Lower lobe of right lung (tissue), 2 donors: ENCODE data around the gene ERAP2. TPM values are rescaled to one million over a fixed set of nuclear protein-coding genes. Genes with fewer than 3 reads are reported as not detected.

ENCODE experiments used
- ATAC-seq, 2 donors: fragments of 200-7000 bp; cut with Tn5 transposase; one replicate each; pipeline ENCODE4 v1.9.1; 2020 to 2022; ENCODE audit warnings: mild to moderate bottlenecking in 2 of 2, moderate library complexity in 2 of 2
- DNase-seq: peaks from one replicate; pipeline ENCODE4 v3.0.0-alpha.2; 2020
- H3K27ac ChIP-seq: fragments of 200-600 bp; one replicate; pipeline ENCODE4 v1.8.0; 2022
- H3K27me3 ChIP-seq: fragments of 200-600 bp; one replicate; pipeline ENCODE4 v1.8.0; 2022; ENCODE audit warnings: low read depth
- H3K36me3 ChIP-seq: fragments of 200-600 bp; one replicate; pipeline ENCODE4 v1.8.0; 2022; ENCODE audit warnings: mild to moderate bottlenecking
- H3K4me1 ChIP-seq: fragments of 200-600 bp; one replicate; pipeline ENCODE4 v1.8.0; 2022
- H3K4me3 ChIP-seq: fragments of 200-600 bp; one replicate; pipeline ENCODE4 v1.8.0; 2022; ENCODE audit warnings: mild to moderate bottlenecking
- H3K9me3 ChIP-seq: fragments of 200-600 bp; one replicate; pipeline ENCODE4 v1.8.0; 2022
- CTCF ChIP-seq: fragments of 200-600 bp; IDR thresholded peaks from one replicate; pipeline ENCODE4 v1.8.0; 2022; ENCODE audit warnings: antibody characterized with exemption, mild to moderate bottlenecking
- intact Hi-C: fragments of 100-400 bp; cut with DNase I; formaldehyde crosslinking; loops from one replicate; pipeline ENCODE4 v1.11.0; 2022
- total RNA-seq: library from RNA; stranded (reverse); fragmentation: NEBNext Ultra II Directional; extraction: Animal tissue kit (Norgen Biotek cat#: 25700); gene quantifications from one replicate; pipeline ENCODE4 v1.2.1, GENCODE V29; 2021
- donor health status: DM: no; HTN: yes; CAD: no; lungs with severe emphysema.

Gene ERAP2
- total RNA-seq, 1 donor from 2014 or later, result 32.1 TPM

GRCh38 chr5:96863949-96864584 is 12.2 kb upstream of the ERAP2 start:
- DNase-seq (no peak), ATAC-seq (no peak)
- Histone ChIP-seq H3K4me3 (no peak overlapping the region), H3K27ac (no peak overlapping the region), H3K4me1 (no peaks in the 10 kb centered on the region), H3K9me3 (no peaks in the 10 kb centered on the region), H3K27me3 (no peaks in the 10 kb centered on the region), H3K36me3 (no peaks in the 10 kb centered on the region)
- intact Hi-C loops, result no loop called here
- TF ChIP-seq CTCF, result no peak

DNA sequence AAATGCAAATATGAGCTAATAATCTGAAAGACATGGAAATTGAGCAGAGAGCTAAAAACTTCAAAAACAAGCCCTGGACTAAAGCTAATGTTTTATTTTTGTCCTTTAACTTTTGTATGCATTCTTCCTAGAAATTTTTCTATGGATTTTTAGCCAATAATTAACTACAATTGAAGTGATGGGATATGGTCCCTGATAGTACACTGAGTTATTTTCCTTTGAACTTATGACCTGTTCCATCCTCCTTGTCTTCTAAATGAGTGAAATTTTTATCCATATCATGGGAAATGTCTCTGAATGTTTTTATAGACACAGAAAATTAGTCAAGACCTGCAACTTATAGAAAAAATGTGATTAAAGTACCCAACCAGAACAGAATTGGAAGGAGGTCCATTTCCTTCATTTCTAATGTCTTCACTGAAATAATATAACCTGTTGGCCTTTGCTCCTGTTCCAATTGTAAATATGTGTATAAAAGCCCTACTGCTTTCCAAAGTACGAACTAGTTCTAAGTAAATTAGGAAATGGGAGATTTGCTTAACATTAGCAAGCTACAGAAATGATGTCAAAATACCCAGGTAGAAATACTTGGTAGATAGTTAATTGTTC is 11.3 kb upstream of the ERAP2 start:
- ATAC-seq, result no peak
- DNase-seq, result no peak
- Histone ChIP-seq H3K27ac (no peak overlapping the region), H3K27me3 (no peaks in the 10 kb centered on the region), H3K9me3 (no peaks in the 10 kb centered on the region), H3K4me3 (no peak overlapping the region), H3K36me3 (no peaks in the 10 kb centered on the region), H3K4me1 (no peaks in the 10 kb centered on the region)
- TF ChIP-seq CTCF, result no peak
- intact Hi-C loops, result no loop called here

DNA sequence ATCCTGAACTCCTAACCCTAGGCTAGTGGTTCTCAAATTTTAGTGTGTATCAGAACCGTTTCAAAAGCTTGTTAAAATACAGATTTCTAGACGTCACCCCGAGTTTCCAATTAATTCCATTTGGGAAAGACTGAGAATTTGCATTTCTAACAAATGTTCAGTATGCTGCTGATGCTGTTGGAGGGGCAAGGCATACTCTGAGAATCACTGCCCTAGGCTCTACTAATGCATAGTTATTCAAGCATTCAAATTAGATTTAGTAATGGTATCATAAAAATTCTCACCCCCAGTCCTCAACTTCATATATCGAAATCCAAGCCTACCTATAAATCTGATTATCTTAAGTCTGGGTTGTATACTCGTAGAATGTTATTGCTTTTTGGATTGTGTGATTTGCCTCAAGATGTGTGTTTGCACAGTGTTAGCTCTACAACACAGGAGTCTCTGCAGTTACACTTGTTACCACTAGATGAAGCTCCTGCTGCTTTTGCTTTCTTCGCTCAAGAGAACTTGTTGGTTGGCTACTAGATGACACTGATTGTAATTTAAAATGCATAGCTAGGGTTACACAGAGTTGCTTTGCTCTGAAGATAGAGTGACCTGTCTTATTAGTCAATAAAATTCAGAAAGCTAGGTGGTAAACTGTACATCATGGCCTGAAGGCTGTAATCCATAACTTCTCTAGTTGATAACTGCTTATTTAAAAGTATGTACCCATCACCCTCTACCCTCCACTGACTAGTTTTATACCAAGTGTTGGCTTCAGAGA is 7.5 kb upstream of the ERAP2 start:
- peak; percentile 88 for TF ChIP-seq CTCF
- Histone ChIP-seq H3K9me3 (no peaks in the 10 kb centered on the region), H3K27me3 (no peaks in the 10 kb centered on the region), H3K27ac (no peak overlapping the region), H3K4me3 (no peak overlapping the region), H3K36me3 (no peaks in the 10 kb centered on the region), H3K4me1 (no peaks in the 10 kb centered on the region)
- peak; percentile 84 to 94 for ATAC-seq
- no peak for DNase-seq
- intact Hi-C loops, result no loop called here

DNA sequence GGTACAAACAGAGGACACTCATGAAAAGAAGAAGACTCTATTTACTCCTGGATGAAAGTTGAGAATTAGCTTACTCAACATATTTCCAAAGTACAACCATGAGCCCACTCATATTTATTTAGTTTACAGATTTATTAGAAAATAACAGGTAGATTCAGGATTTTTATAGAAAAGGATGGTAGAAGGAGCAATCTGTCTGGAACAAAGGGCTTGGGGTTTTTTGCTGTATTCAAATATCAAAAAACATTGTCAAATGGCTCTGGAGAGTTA is 7.0 kb upstream of the ERAP2 start:
- Histone ChIP-seq H3K4me1 (no peaks in the 10 kb centered on the region), H3K27ac (no peak overlapping the region), H3K4me3 (no peak overlapping the region), H3K9me3 (no peaks in the 10 kb centered on the region), H3K27me3 (no peaks in the 10 kb centered on the region), H3K36me3 (no peaks in the 10 kb centered on the region)
- DNase-seq (no peak), ATAC-seq (no peak)
- intact Hi-C loops, result no loop called here
- no peak for TF ChIP-seq CTCF

GRCh38 chr5:96870094-96871026 is 5.9 kb upstream of the ERAP2 start:
- H3K27ac ChIP-seq, result no peak overlapping the region
- H3K4me1 ChIP-seq, result no peaks in the 10 kb centered on the region
- no peaks in the 10 kb centered on the region for H3K9me3 ChIP-seq
- no peaks in the 10 kb centered on the region for H3K27me3 ChIP-seq
- DNase-seq, result no peak
- no peak for ATAC-seq
- intact Hi-C loops, result loop anchor here (10.0 kb wide), 2 partner anchors 116 to 294 kb away; no protein-coding TSS in a partner anchor
- H3K4me3 ChIP-seq, result no peak overlapping the region
- TF ChIP-seq CTCF, result no peak
- no peaks in the 10 kb centered on the region for H3K36me3 ChIP-seq
